HG02623 (cell line): ENCODE measurements around the gene NXPE4.
"Not testable (repeated sequence)": the region's sequence is repeated elsewhere in the genome, so short reads cannot be mapped to it uniquely, and the experiment has no call there.

Experiments used
- ATAC-seq: cut with Tn5 transposase; IDR thresholded peaks from one replicate; pipeline ENCODE4 v1.9.1; 2021; ENCODE audit warnings: moderate library complexity; ENCODE audit not compliant: unreplicated experiment

NXPE4 gene

GRCh38 chr11:114595571-114595970 is at the start of gene NXPE4:
Gene NXPE4 (minus strand): TSS chr11:114595786. CDS start chr11:114594759, 1,027 bp downstream.
- ATAC-seq: no peak

- ATAC-seq: not testable (repeated sequence)
Observed at GRCh38 chr11:114639440-114639839, 43.9 kb upstream of the NXPE4 start.

GRCh38 chr11:114631445-114631965 is 35.9 kb upstream of the NXPE4 start:
- not testable (repeated sequence) for ATAC-seq

- no peak for ATAC-seq
Observed at GRCh38 chr11:114625294-114625693, 29.7 kb upstream of the NXPE4 start.

- no peak for ATAC-seq
Observed at GRCh38 chr11:114624455-114625207, 29.0 kb upstream of the NXPE4 start.

- ATAC-seq: no peak
Observed at GRCh38 chr11:114623720-114624119, 28.1 kb upstream of the NXPE4 start.

GRCh38 chr11:114622858-114623257 is 27.3 kb upstream of the NXPE4 start:
- ATAC-seq: no peak

GRCh38 chr11:114621950-114622809 is 26.6 kb upstream of the NXPE4 start:
- no peak for ATAC-seq

GRCh38 chr11:114621072-114621471 is 25.5 kb upstream of the NXPE4 start:
- ATAC-seq: no peak

- ATAC-seq: no peak
Observed at GRCh38 chr11:114619659-114620173, 24.1 kb upstream of the NXPE4 start.

- ATAC-seq: no peak
Observed at GRCh38 chr11:114618139-114618538, 22.6 kb upstream of the NXPE4 start.

GRCh38 chr11:114617157-114618124 is 21.9 kb upstream of the NXPE4 start:
- ATAC-seq: no peak

GRCh38 chr11:114616516-114616915 is 20.9 kb upstream of the NXPE4 start:
- ATAC-seq: no peak

- ATAC-seq: no peak
Observed at GRCh38 chr11:114615448-114616361, 20.1 kb upstream of the NXPE4 start.

- no peak for ATAC-seq
Observed at GRCh38 chr11:114614127-114614720, 18.6 kb upstream of the NXPE4 start.

GRCh38 chr11:114613094-114613493 is 17.5 kb upstream of the NXPE4 start:
- not testable (repeated sequence) for ATAC-seq

GRCh38 chr11:114612686-114613085 is 17.1 kb upstream of the NXPE4 start:
- ATAC-seq: no peak

- ATAC-seq: not testable (repeated sequence)
Observed at GRCh38 chr11:114612199-114612598, 16.6 kb upstream of the NXPE4 start.
